Osteoblast (primary cell): ENCODE results near the gene CBX5. TPM values are rescaled to one million over a fixed set of nuclear protein-coding genes. Genes with fewer than 3 reads are reported as not detected.
A peak's percentile ranks its signal among the peaks of the same experiment; 100 is the strongest.

Experiments used
- DNase-seq: peaks from one replicate; pipeline ENCODE4 v3.0.0; 2011; ENCODE audit warnings: low spot score, mixed read lengths; ENCODE audit not compliant: insufficient read length; ENCODE audit errors: missing footprints
- H2AFZ ChIP-seq: 2 replicates; pipeline ENCODE4 v1.6.0; 2011; ENCODE audit warnings: mild to moderate bottlenecking, low read length
- H3K27ac ChIP-seq: 2 replicates; pipeline ENCODE4 v1.5.1; 2011; ENCODE audit warnings: mild to moderate bottlenecking, low read depth, low read length, moderate library complexity
- H3K27me3 ChIP-seq: 2 replicates; pipeline ENCODE4 v1.6.0; 2012; ENCODE audit warnings: mild to moderate bottlenecking, control low read depth, inconsistent platforms, low read length, moderate library complexity; ENCODE audit not compliant: insufficient read depth
- H3K36me3 ChIP-seq: 2 replicates; pipeline ENCODE4 v1.5.1; 2011; ENCODE audit warnings: mild to moderate bottlenecking, low read length, control low read depth, moderate library complexity; ENCODE audit not compliant: insufficient read depth
- H3K4me1 ChIP-seq: 2 replicates; pipeline ENCODE4 v1.5.1; 2011; ENCODE audit warnings: mild to moderate bottlenecking, low read length, control low read depth, moderate library complexity; ENCODE audit not compliant: insufficient read depth
- H3K4me2 ChIP-seq: 2 replicates; pipeline ENCODE4 v1.6.0; 2011; ENCODE audit warnings: mild to moderate bottlenecking, low read length; ENCODE audit not compliant: insufficient read depth
- H3K4me3 ChIP-seq: fragments of 200-600 bp; sonication (generic); 3 replicates; pipeline ENCODE4 v1.5.1; 2012; ENCODE audit warnings: mild to moderate bottlenecking, low read length, inconsistent platforms; ENCODE audit not compliant: insufficient read depth
- H3K79me2 ChIP-seq: 2 replicates; pipeline ENCODE4 v1.6.0; 2012; ENCODE audit warnings: mild to moderate bottlenecking, low read length, control low read depth, inconsistent platforms; ENCODE audit not compliant: insufficient read depth
- H3K9me3 ChIP-seq: 2 replicates; pipeline ENCODE4 v1.5.1; 2011; ENCODE audit warnings: low read depth, low read length, control low read depth
- H4K20me1 ChIP-seq: 2 replicates; pipeline ENCODE4 v1.6.0; 2012; ENCODE audit warnings: mild to moderate bottlenecking, low read length, control low read depth; ENCODE audit not compliant: insufficient read depth
- CTCF ChIP-seq: IDR thresholded peaks from 2 replicates; pipeline ENCODE4 v1.5.1; 2011; ENCODE audit warnings: mild to moderate bottlenecking, low read depth, low read length, moderate library complexity; ENCODE audit errors: extremely low read depth
- total RNA-seq: library from RNA; depleted of rRNA; stranded (reverse); fragments of >200 nt; gene quantifications from 2 replicates; pipeline ENCODE4 v1.2.3, GENCODE V29; 2012

CBX5 gene
- total RNA-seq, 1 donor, result 37.6 TPM

- no peaks in the 10 kb centered on the region for H3K36me3 ChIP-seq
- peaks cover 4% of the 10 kb centered on the region for H3K27me3 ChIP-seq
- H4K20me1 ChIP-seq, result peaks cover 3% of the 10 kb centered on the region
- H3K4me2 ChIP-seq, result no peak overlapping the region
- no peak overlapping the region for H3K27ac ChIP-seq
- peak; percentile 45 for DNase-seq
- H3K9me3 ChIP-seq, result no peaks in the 10 kb centered on the region
- no peak for TF ChIP-seq CTCF
- H3K4me3 ChIP-seq, result no peak overlapping the region
- peaks cover 20% of the 10 kb centered on the region for H3K4me1 ChIP-seq
- H3K79me2 ChIP-seq, result no peaks in the 10 kb centered on the region
- no peak overlapping the region for H2AFZ ChIP-seq
Observed at GRCh38 chr12:54296393-54297099, 16.6 kb upstream of the CBX5 start.

- peak; percentile 46 for DNase-seq
Observed at GRCh38 chr12:54294953-54295566, 15.1 kb upstream of the CBX5 start.

GRCh38 chr12:54294152-54294952, 14.4 kb upstream of the CBX5 start:
- Histone ChIP-seq H3K36me3 (no peaks in the 10 kb centered on the region), H3K79me2 (no peaks in the 10 kb centered on the region), H2AFZ (no peak overlapping the region), H4K20me1 (peaks cover 3% of the 10 kb centered on the region), H3K4me2 (no peak overlapping the region), H3K27me3 (peaks cover 4% of the 10 kb centered on the region), H3K27ac (no peak overlapping the region), H3K9me3 (no peaks in the 10 kb centered on the region), H3K4me1 (peaks cover under 1% of the 10 kb centered on the region), H3K4me3 (no peak overlapping the region)
- peak; percentile 89 for DNase-seq
- peak; percentile 89 for TF ChIP-seq CTCF

More at GRCh38 chr12:54294953-54295566, 15.1 kb upstream of the CBX5 start:
- Histone ChIP-seq H3K9me3 (no peaks in the 10 kb centered on the region), H3K79me2 (no peaks in the 10 kb centered on the region), H3K27ac (no peak overlapping the region), H3K4me3 (no peak overlapping the region), H3K27me3 (peaks cover 4% of the 10 kb centered on the region), H2AFZ (no peak overlapping the region), H3K4me2 (no peak overlapping the region), H3K4me1 (peaks cover 7% of the 10 kb centered on the region), H4K20me1 (peaks cover 3% of the 10 kb centered on the region), H3K36me3 (no peaks in the 10 kb centered on the region)
- no peak for TF ChIP-seq CTCF

- Histone ChIP-seq H3K9me3 (no peaks in the 10 kb centered on the region), H3K27me3 (no peaks in the 10 kb centered on the region), H2AFZ (no peak overlapping the region), H3K79me2 (no peaks in the 10 kb centered on the region), H3K4me1 (no peaks in the 10 kb centered on the region), H3K4me2 (no peak overlapping the region), H4K20me1 (peaks cover under 1% of the 10 kb centered on the region), H3K36me3 (peaks cover 5% of the 10 kb centered on the region), H3K4me3 (no peak overlapping the region), H3K27ac (no peak overlapping the region)
- no peak for TF ChIP-seq CTCF
- DNase-seq, result peak; percentile 17
Observed at GRCh38 chr12:54292931-54293241, 13.0 kb upstream of the CBX5 start.
